Heart left ventricle (tissue), 16 donors: ENCODE results near the gene NUP210. TPM values are rescaled to one million over a fixed set of nuclear protein-coding genes. Genes with fewer than 3 reads are reported as not detected.

Experiments
- ATAC-seq, 4 donors: fragments of 200-7000 bp; cut with Tn5 transposase; one replicate each; pipeline ENCODE4 v1.9.1; 2020 to 2022; ENCODE audit warnings: moderate library complexity in 4 of 4, mild to moderate bottlenecking in 3 of 4, moderate number of reproducible peaks in 1 of 4
- DNase-seq, 5 donors: peaks; one replicate each; pipeline ENCODE4 v3.0.0-alpha.2; 2020
- H3K27ac ChIP-seq, 12 donors: fragments of 200-600 bp; sonication (generic) in 4 of 12; one replicate each; pipeline versions ENCODE4 v1.5.0 to v1.8.0; 2016 to 2022; ENCODE audit warnings: mild to moderate bottlenecking in 2 of 12
- H3K27me3 ChIP-seq, 9 donors: fragments of 200-600 bp; sonication (generic) in 2 of 9; one replicate each; pipeline versions ENCODE4 v1.5.1 to v1.8.0; 2016 to 2022; ENCODE audit warnings: mild to moderate bottlenecking in 3 of 9
- H3K36me3 ChIP-seq, 9 donors: fragments of 200-600 bp; sonication (generic) in 2 of 9; one replicate each; pipeline versions ENCODE4 v1.5.0 to v1.8.0; 2018 to 2022; ENCODE audit warnings: mild to moderate bottlenecking in 2 of 9
- H3K4me1 ChIP-seq, 12 donors: fragments of 200-600 bp; sonication (generic) in 4 of 12; one replicate each; pipeline versions ENCODE4 v1.5.0 to v1.8.0; 2016 to 2022; ENCODE audit warnings: mild to moderate bottlenecking in 3 of 12
- H3K4me3 ChIP-seq, 12 donors: fragments of 200-600 bp; sonication (generic) in 4 of 12; one replicate each; pipeline versions ENCODE4 v1.5.0 to v1.8.0; 2017 to 2022; ENCODE audit warnings: mild to moderate bottlenecking in 9 of 12, moderate library complexity in 4 of 12
- H3K9me3 ChIP-seq, 12 donors: fragments of 200-600 bp; sonication (generic) in 4 of 12; one replicate each; pipeline versions ENCODE4 v1.5.0 to v1.8.0; 2016 to 2022; ENCODE audit warnings: mild to moderate bottlenecking in 1 of 12
- POLR2A ChIP-seq, 2 donors: fragments of 450-650 bp; IDR thresholded peaks; one replicate each; pipeline ENCODE4 v1.6.1; 2017; ENCODE audit warnings: antibody characterized with exemption in 2 of 2, mild to moderate bottlenecking in 2 of 2, moderate library complexity in 2 of 2
- WGBS, 4 donors: extraction: QIAGEN DNeasy Blood & Tissue Kit in 2 of 4; methylation state at CpG; one replicate each; pipeline versions ENCODE4 v1.1.5 to v1.1.7; 2013 to 2018; 5-methylcytosine and 5-hydroxymethylcytosine counted together
- intact Hi-C, 10 donors: fragments of 100-400 bp; cut with DNase I; formaldehyde crosslinking; loops; one replicate each; pipeline versions ENCODE4 v1.11.1 to v1.14.2; 2022
- polyA plus RNA-seq, 2 donors: library from polyadenylated mRNA; stranded (reverse); fragments of 200-250 nt; gene quantifications; one replicate each; pipeline ENCODE4 v1.2.3, GENCODE V29; 2013
- total RNA-seq, 9 donors: library from RNA; depleted of rRNA in 2 of 9; stranded (reverse); fragments of >200 nt in 2 of 9; fragmentation: NEBNext Ultra II Directional in 3 of 9; extraction: Animal tissue kit (Norgen Biotek cat#: 25700) in 3 of 9; gene quantifications; one replicate each; pipeline versions ENCODE4 v1.1.0 to v1.2.4, GENCODE V29; 2016 to 2023
- TF ChIP-seq, protein P1 (sequence below), 12 donors: fragments of 200-600 bp; sonication (generic) in 4 of 12; IDR thresholded peaks; one replicate each; pipeline versions ENCODE4 v1.5.0 to v1.8.0; 2018 to 2022; ENCODE audit warnings: antibody characterized with exemption in 12 of 12, mild to moderate bottlenecking in 5 of 12
- donor health status: ischemic (EF 13 %, LVEDD 7.1; RV severe dilation, severe dysfunction).
- donor health status: healthy with polysubstance abuse.
- donor health status: DM: no; HTN: yes; CAD: no.
- donor health status: DM: no; HTN: no; CAD: no.
- donor health status: ischemic (EF 25% LVEDD 6.9; RV normal size, moderate dysfunction).
- donor health status: ischemic (EF 25% LVEDD 5.7; RV mildly dilated, moderate dysfunction).
- donor health status: healthy.
- donor health status: DM: yes; HTN: yes; CAD: no.
- donor health status: ischemic (EF 35%, LVEDD 5.7; RV mildly dilated, moderate dysfunction).
- donor health status: nonischemic (EF 11% LVEDD 7.7; RV severe dilation, severe dysfunction).
- donor health status: DM: yes; HTN: yes; CAD: no.
- donor health status: PGD.
- donor health status: ischemic (EF 29% LVEDD 5.4; RV normal size, mild dysfunction).
- donor health status: nonischemic (EF 23%, LVEDD 6.1; RV moderate dilation, normal function).

Gene NUP210
- total and polyA plus RNA-seq, 11 donors = 1.3 to 9.7 (median 2.6) TPM

DNA sequence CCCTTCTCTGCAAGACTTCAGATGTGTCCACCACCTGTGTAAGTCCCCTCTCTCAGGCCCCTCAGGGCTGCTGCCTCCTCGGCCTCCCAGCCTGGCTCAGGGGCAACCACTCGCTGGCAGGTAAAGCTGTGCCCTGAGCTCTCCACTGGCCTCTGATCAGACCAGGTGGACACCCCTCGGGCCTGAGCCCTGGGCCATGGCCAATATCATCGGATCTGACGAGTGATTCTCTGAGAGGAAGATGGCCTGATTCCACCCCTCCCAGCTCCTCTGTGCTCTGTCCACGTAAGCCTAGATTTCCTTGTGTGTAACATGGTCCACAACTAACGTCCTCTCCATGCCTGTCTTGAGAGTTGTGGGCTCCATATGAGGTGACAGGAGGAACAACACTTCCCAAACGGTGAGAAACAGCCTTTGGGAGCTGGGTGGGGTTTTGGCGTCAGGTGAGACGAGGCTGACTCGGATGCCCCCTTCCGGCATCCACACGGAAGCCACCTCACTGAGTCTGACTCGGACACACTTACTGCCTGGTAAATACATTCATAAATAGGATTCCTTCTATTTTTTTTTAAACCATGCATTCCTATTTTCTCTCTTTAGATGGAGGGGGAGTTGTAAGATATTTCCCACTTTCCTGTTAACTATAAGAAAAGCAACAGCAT, 86.8 kb downstream of the NUP210 start:
- H3K4me3 ChIP-seq = no peak overlapping the region
- H3K9me3 ChIP-seq = no peaks in the 10 kb centered on the region
- no peak for TF ChIP-seq POLR2A (IDR thresholded peaks at IDR 0.05)
- TF ChIP-seq, protein P1, sequence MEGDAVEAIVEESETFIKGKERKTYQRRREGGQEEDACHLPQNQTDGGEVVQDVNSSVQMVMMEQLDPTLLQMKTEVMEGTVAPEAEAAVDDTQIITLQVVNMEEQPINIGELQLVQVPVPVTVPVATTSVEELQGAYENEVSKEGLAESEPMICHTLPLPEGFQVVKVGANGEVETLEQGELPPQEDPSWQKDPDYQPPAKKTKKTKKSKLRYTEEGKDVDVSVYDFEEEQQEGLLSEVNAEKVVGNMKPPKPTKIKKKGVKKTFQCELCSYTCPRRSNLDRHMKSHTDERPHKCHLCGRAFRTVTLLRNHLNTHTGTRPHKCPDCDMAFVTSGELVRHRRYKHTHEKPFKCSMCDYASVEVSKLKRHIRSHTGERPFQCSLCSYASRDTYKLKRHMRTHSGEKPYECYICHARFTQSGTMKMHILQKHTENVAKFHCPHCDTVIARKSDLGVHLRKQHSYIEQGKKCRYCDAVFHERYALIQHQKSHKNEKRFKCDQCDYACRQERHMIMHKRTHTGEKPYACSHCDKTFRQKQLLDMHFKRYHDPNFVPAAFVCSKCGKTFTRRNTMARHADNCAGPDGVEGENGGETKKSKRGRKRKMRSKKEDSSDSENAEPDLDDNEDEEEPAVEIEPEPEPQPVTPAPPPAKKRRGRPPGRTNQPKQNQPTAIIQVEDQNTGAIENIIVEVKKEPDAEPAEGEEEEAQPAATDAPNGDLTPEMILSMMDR (IDR thresholded peaks at IDR 0.05) = no peak
- intact Hi-C loops = no loop called here
- H3K27ac ChIP-seq = no peak overlapping the region
- no peaks in the 10 kb centered on the region for H3K4me1 ChIP-seq
- no peaks in the 10 kb centered on the region for H3K27me3 ChIP-seq
- DNase-seq = no peak
- peaks cover 0 to 39% (median 0%) of the 10 kb centered on the region in 9 donors for H3K36me3 ChIP-seq
- ATAC-seq = no peak
- WGBS, 4 donors = 83 to 90% (median 87%) methylated on average over 12 to 14 of the region's 14 CpGs

DNA sequence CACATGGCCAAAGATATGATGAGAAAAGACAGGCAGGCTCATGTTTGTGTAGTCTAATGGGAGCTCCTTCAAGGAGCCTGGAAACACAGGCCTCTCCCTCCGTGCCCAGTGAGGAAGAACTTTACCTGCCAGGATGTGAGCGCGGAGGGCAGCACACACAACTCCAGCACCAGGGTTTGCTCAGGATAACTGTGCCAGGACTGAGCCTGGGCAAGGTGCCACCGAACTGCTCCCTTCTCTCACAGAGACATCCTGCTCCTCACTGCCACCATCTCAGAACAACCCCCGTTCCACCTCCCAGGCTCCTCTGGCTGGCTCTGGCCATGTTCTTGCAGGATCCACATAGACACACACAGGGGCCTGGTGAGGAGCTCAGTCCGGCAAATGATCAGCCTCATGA, 87.4 kb downstream of the NUP210 start:
- Histone ChIP-seq H3K9me3 (no peaks in the 10 kb centered on the region), H3K27me3 (no peaks in the 10 kb centered on the region), H3K27ac (no peak overlapping the region), H3K4me1 (no peaks in the 10 kb centered on the region), H3K36me3 (peaks cover 0 to 40% (median 0%) of the 10 kb centered on the region in 9 donors), H3K4me3 (no peak overlapping the region)
- 79 to 89% (median 82%) methylated on average over 2 to 6 of the region's 6 CpGs for WGBS, 4 donors
- ATAC-seq (no peak), DNase-seq (no peak)
- intact Hi-C loops = no loop called here
- TF ChIP-seq, protein P1 (IDR thresholded peaks at IDR 0.05) = no peak
- no peak for TF ChIP-seq POLR2A (IDR thresholded peaks at IDR 0.05)

DNA sequence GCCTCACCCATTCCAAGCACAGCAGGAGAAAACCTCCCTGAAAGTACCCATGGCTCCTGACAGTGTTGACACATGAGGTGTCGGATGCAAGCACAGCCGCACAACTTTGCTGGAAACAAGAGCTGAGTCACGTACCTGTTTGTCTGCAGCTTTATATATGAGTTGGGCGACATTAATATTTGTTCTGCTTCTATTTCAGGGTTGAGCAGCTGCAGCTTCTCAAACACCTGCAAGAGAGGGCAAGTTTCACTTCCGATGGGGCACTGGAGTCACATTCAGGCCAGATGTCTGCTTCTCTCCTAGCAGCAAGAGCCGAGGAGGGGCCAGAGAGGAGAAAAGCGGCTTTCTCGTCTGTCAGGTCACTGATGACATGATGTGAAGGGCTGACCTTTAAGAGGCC, 88.0 kb downstream of the NUP210 start:
- intact Hi-C loops = no loop called here
- Histone ChIP-seq H3K4me3 (no peak overlapping the region), H3K27ac (no peak overlapping the region), H3K36me3 (peaks cover 0 to 40% (median 0%) of the 10 kb centered on the region in 9 donors), H3K9me3 (no peaks in the 10 kb centered on the region), H3K4me1 (no peaks in the 10 kb centered on the region), H3K27me3 (no peaks in the 10 kb centered on the region)
- no peak for TF ChIP-seq POLR2A (IDR thresholded peaks at IDR 0.05)
- TF ChIP-seq, protein P1 (IDR thresholded peaks at IDR 0.05) = no peak
- ATAC-seq (no peak), DNase-seq (no peak)
- 72 to 88% (median 76%) methylated on average over 8 of the region's 8 CpGs for WGBS, 4 donors

DNA sequence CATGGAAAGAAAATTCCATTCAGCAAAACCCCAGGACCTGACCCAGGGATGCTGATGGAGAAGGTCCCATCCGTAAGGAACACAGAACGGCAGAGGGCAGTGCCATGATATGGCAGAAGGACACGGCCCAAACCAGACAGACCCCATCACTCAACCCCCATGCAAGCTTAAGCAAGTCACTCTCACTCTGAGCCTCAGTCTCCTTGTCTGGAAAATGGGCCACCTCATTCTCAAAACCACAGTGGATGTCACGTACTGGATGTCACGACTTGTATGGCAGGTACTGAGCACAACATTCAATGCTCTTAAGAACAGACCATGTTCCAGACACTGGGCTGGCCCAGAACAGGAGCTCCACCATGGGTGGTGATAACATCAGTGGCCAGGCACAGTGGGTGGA, 90.4 kb downstream of the NUP210 start:
- no peak for DNase-seq
- H3K4me3 ChIP-seq = no peak overlapping the region
- 86 to 92% (median 89%) methylated on average over 3 to 5 of the region's 5 CpGs for WGBS, 4 donors
- intact Hi-C loops = no loop called here
- no peak for ATAC-seq
- no peak overlapping the region for H3K27ac ChIP-seq
- peaks cover 0 to 50% (median 0%) of the 10 kb centered on the region in 9 donors for H3K36me3 ChIP-seq
- H3K9me3 ChIP-seq = no peaks in the 10 kb centered on the region
- TF ChIP-seq, protein P1 (IDR thresholded peaks at IDR 0.05) = no peak
- TF ChIP-seq POLR2A (IDR thresholded peaks at IDR 0.05) = no peak
- no peaks in the 10 kb centered on the region for H3K27me3 ChIP-seq
- H3K4me1 ChIP-seq = no peaks in the 10 kb centered on the region
